CD14-positive monocyte (primary cell): ENCODE measurements around the gene FLII. TPM values are rescaled to one million over a fixed set of nuclear protein-coding genes. Genes with fewer than 3 reads are reported as not detected.
"Not testable (repeated sequence)": the region's sequence is repeated elsewhere in the genome, so short reads cannot be mapped to it uniquely, and the experiment has no call there.

ENCODE experiments used
- DNase-seq, 3 donors: peaks; one replicate each; pipeline ENCODE4 v3.0.0-alpha.2; 2011 to 2022
- H2AFZ ChIP-seq: 2 replicates; pipeline ENCODE4 v1.6.0; 2012; ENCODE audit warnings: mild to moderate bottlenecking, low read depth, low read length, inconsistent platforms; ENCODE audit not compliant: insufficient read depth, poor library complexity, severe bottlenecking
- H3K27ac ChIP-seq, 2 donors: 1 replicate in 1 of 2; 2 replicates in 1 of 2; pipeline ENCODE4 v1.5.1; 2012 to 2013; ENCODE audit warnings: low read length in 2 of 2, control low read depth in 1 of 2, inconsistent platforms in 1 of 2, low read depth in 1 of 2, mild to moderate bottlenecking in 1 of 2
- H3K27me3 ChIP-seq, 2 donors: one replicate each; pipeline versions ENCODE4 v1.6.0 to v1.6.1; 2011 to 2013; ENCODE audit warnings: low read length in 2 of 2; ENCODE audit not compliant: control insufficient read depth in 2 of 2, insufficient read depth in 2 of 2
- H3K36me3 ChIP-seq, 2 donors: replicated peaks in 1 of 2; 1 replicate in 1 of 2; 2 replicates in 1 of 2; pipeline versions ENCODE4 v1.5.1 to v1.6.1; 2012 to 2013; ENCODE audit warnings: low read length in 2 of 2, control low read depth in 1 of 2, inconsistent platforms in 1 of 2, mild to moderate bottlenecking in 1 of 2; ENCODE audit not compliant: insufficient read depth in 2 of 2, control insufficient read depth in 1 of 2
- H3K4me1 ChIP-seq, 2 donors: 1 replicate in 1 of 2; 2 replicates in 1 of 2; pipeline versions ENCODE4 v1.5.1 to v1.6.1; 2012 to 2013; ENCODE audit warnings: low read length in 2 of 2, control low read depth in 1 of 2, inconsistent platforms in 1 of 2, mild to moderate bottlenecking in 1 of 2, moderate library complexity in 1 of 2; ENCODE audit not compliant: insufficient read depth in 2 of 2, control insufficient read depth in 1 of 2
- H3K4me2 ChIP-seq: replicated peaks from 2 replicates; pipeline ENCODE3; 2012; ENCODE audit warnings: low read length, moderate library complexity, mild to moderate bottlenecking; ENCODE audit not compliant: poor library complexity, severe bottlenecking; ENCODE audit errors: extremely low read depth
- H3K4me3 ChIP-seq, 3 experiments: fragments of 200-600 bp in 1 of 3; sonication (generic) in 1 of 3; replicated peaks in 1 of 3; 1 replicate in 2 of 3; 2 replicates in 1 of 3; pipeline ENCODE4 v1.5.1; 2011 to 2013; ENCODE audit warnings: low read length in 3 of 3, mild to moderate bottlenecking in 3 of 3, control low read depth in 2 of 3, low read depth in 2 of 3, inconsistent platforms in 1 of 3, moderate library complexity in 1 of 3
- H3K79me2 ChIP-seq: 2 replicates; pipeline ENCODE4 v1.6.0; 2012; ENCODE audit warnings: mild to moderate bottlenecking, control low read depth, inconsistent platforms, low read length, moderate library complexity; ENCODE audit not compliant: insufficient read depth
- H3K9ac ChIP-seq: 2 replicates; pipeline ENCODE4 v1.6.0; 2017; ENCODE audit warnings: low read length, mild to moderate bottlenecking; ENCODE audit not compliant: insufficient read depth, poor library complexity, severe bottlenecking
- H3K9me3 ChIP-seq, 2 donors: replicated peaks in 1 of 2; 1 replicate in 1 of 2; 2 replicates in 1 of 2; pipeline versions ENCODE4 v1.5.1 to v1.6.1; 2012 to 2013; ENCODE audit warnings: low read length in 2 of 2, control low read depth in 1 of 2; ENCODE audit not compliant: control insufficient read depth in 1 of 2, insufficient read depth in 1 of 2
- H4K20me1 ChIP-seq: 2 replicates; pipeline ENCODE4 v1.6.0; 2012; ENCODE audit warnings: mild to moderate bottlenecking, low read length, control low read depth, moderate library complexity; ENCODE audit not compliant: insufficient read depth
- H3K27ac Mint-ChIP-seq, 7 donors: one replicate each; pipeline ENCODE4 v1.8.0; 2020; ENCODE audit warnings: mild to moderate bottlenecking in 7 of 7, mixed read lengths in 7 of 7, moderate library complexity in 6 of 7, inconsistent platforms in 2 of 7
- H3K27me3 Mint-ChIP-seq, 3 donors: one replicate each; pipeline ENCODE4 v1.8.0; 2021 to 2022; ENCODE audit warnings: low read depth in 3 of 3, mild to moderate bottlenecking in 3 of 3, mixed read lengths in 3 of 3, moderate library complexity in 3 of 3, inconsistent platforms in 1 of 3
- H3K36me3 Mint-ChIP-seq, 2 donors: one replicate each; pipeline ENCODE4 v1.8.0; 2020; ENCODE audit warnings: mixed read lengths in 2 of 2, inconsistent platforms in 1 of 2, mild to moderate bottlenecking in 1 of 2
- H3K4me1 Mint-ChIP-seq: one replicate; pipeline ENCODE4 v1.8.0; 2020; ENCODE audit warnings: mild to moderate bottlenecking, mixed read lengths
- H3K4me3 Mint-ChIP-seq, 2 donors: one replicate each; pipeline ENCODE4 v1.8.0; 2020; ENCODE audit warnings: mild to moderate bottlenecking in 2 of 2, mixed read lengths in 2 of 2, moderate library complexity in 1 of 2
- H3K9me3 Mint-ChIP-seq, 7 donors: one replicate each; pipeline ENCODE4 v1.8.0; 2020 to 2022; ENCODE audit warnings: mixed read lengths in 7 of 7, mild to moderate bottlenecking in 6 of 7, moderate library complexity in 6 of 7, inconsistent platforms in 2 of 7
- CTCF ChIP-seq: fragments of 200-600 bp; IDR thresholded peaks from one replicate; pipeline ENCODE4 v1.8.0; 2022; ENCODE audit warnings: antibody characterized with exemption, mild to moderate bottlenecking
- WGBS: methylation state at CpG from one replicate; pipeline ENCODE4 v1.1.5; 2013; ENCODE audit warnings: missing lambda C conversion rate; ENCODE audit not compliant: insufficient coverage; 5-methylcytosine and 5-hydroxymethylcytosine counted together
- intact Hi-C, 2 donors: fragments of 100-400 bp; cut with micrococcal nuclease; formaldehyde crosslinking; loops; one replicate each; pipeline versions ENCODE4 v1.15.0 to v1.15.1; 2023
- polyA plus RNA-seq, 3 donors: library from polyadenylated mRNA; depleted of rRNA in 1 of 3; unstranded in 2 of 3; stranded (reverse) in 1 of 3; fragments of 300-500 nt in 2 of 3; fragments of >200 nt in 1 of 3; fragmentation: Illumina TruSeq in 2 of 3; gene quantifications; 1 replicate in 2 of 3; 2 replicates in 1 of 3; pipeline ENCODE4 v1.2.3, GENCODE V29; 2012 to 2021

The FLII gene
- polyA plus RNA-seq, 3 donors = 145 to 724 (median 227) TPM

GRCh38 chr17:18300725-18301480 lies 42.4 kb upstream of the FLII start:
- no peaks in the 10 kb centered on the region for H3K27me3 ChIP-seq
- H3K4me3 ChIP-seq = peak overlapping the region in 2 of 3 experiments; percentile 4 to 59
- peak overlapping the region; percentile 13 for H3K9ac ChIP-seq
- DNase-seq = peak; percentile 53 to 71 (median 64)
- Mint-ChIP-seq H3K36me3 (peaks cover 42 to 59% of the 10 kb centered on the region in 2 donors), H3K4me1 (peaks cover 67% of the 10 kb centered on the region), H3K27ac (peak overlapping the region; percentile 91 to 97 (median 95)), H3K9me3 (no peaks in the 10 kb centered on the region), H3K27me3 (no peaks in the 10 kb centered on the region), H3K4me3 (peak overlapping the region; percentile 64 to 78)
- H3K79me2 ChIP-seq = peaks cover 44% of the 10 kb centered on the region
- no peaks in the 10 kb centered on the region for H3K9me3 ChIP-seq
- H3K36me3 ChIP-seq = peaks cover 31 to 54% of the 10 kb centered on the region in 2 donors
- peak overlapping the region; percentile 72 to 85 for H3K27ac ChIP-seq
- WGBS = 9% methylated on average over 3 of the region's 8 CpGs
- no peak for TF ChIP-seq CTCF
- H3K4me1 ChIP-seq = peaks cover 62 to 70% of the 10 kb centered on the region in 2 donors
- H3K4me2 ChIP-seq = peak overlapping the region; percentile 58
- H2AFZ ChIP-seq = peak overlapping the region; percentile 55
- intact Hi-C loops = loop anchor here in 1 of 2 donors (2.0 kb wide), 1 partner anchor 14 kb away; the partner anchor contains the start of genes SMCR8 and TOP3A
- H4K20me1 ChIP-seq = no peaks in the 10 kb centered on the region

- peaks cover 37 to 61% of the 10 kb centered on the region in 2 donors for H3K36me3 Mint-ChIP-seq
- 100% methylated on average over 1 of the region's 30 CpGs for WGBS
These were observed 39.5 kb upstream of the FLII start for GRCh38 chr17:18298061-18298460.

More at GRCh38 chr17:18298061-18298460, 39.5 kb upstream of the FLII start:
- H3K4me1 Mint-ChIP-seq = peaks cover 60% of the 10 kb centered on the region
- H3K9me3 ChIP-seq, H3K9ac ChIP-seq, H2AFZ ChIP-seq, H3K4me3 Mint-ChIP-seq, H3K4me2 ChIP-seq, H3K4me3 ChIP-seq, H4K20me1 ChIP-seq, H3K9me3 Mint-ChIP-seq, H3K27me3 Mint-ChIP-seq, DNase-seq, H3K27ac ChIP-seq, H3K27me3 ChIP-seq: not testable (repeated sequence)
- H3K27ac Mint-ChIP-seq = peak overlapping the region; percentile 62 to 97 (median 90)
- Histone ChIP-seq H3K36me3 (peaks cover 21 to 48% of the 10 kb centered on the region in 2 donors), H3K4me1 (peaks cover 54 to 66% of the 10 kb centered on the region in 2 donors), H3K79me2 (peaks cover 36% of the 10 kb centered on the region)
- intact Hi-C loops = loop anchor here in 1 of 2 donors (5.0 kb wide), 1 partner anchor 41 kb away; the partner anchor contains the start of gene FLII
